OCI-M2 (cell line): ENCODE data around the gene MRFAP1.
"Not testable (repeated sequence)": the region's sequence is repeated elsewhere in the genome, so short reads cannot be mapped to it uniquely, and the experiment has no call there.

Source experiments
- DNase-seq: peaks from one replicate; lab custom pipeline; 2025; ENCODE audit not compliant: unreplicated experiment; lab: John Stamatoyannopoulos, UW

Gene MRFAP1

GRCh38 chr4:6610856-6611430, 29.5 kb upstream of the MRFAP1 start:
- no peak for DNase-seq

GRCh38 chr4:6612961-6613675, 27.4 kb upstream of the MRFAP1 start:
- DNase-seq = no peak

GRCh38 chr4:6613676-6614651, 26.5 kb upstream of the MRFAP1 start:
- no peak for DNase-seq

GRCh38 chr4:6614701-6615230, 25.7 kb upstream of the MRFAP1 start:
- DNase-seq = no peak

GRCh38 chr4:6616087-6616995, 24.1 kb upstream of the MRFAP1 start:
- no peak for DNase-seq

- DNase-seq = no peak
These were observed 23.2 kb upstream of the MRFAP1 start for GRCh38 chr4:6617246-6617645.

- DNase-seq = no peak
These were observed 21.9 kb upstream of the MRFAP1 start for GRCh38 chr4:6618386-6619115.

GRCh38 chr4:6619116-6619465, 21.4 kb upstream of the MRFAP1 start:
- no peak for DNase-seq

- no peak for DNase-seq
These were observed 20.8 kb upstream of the MRFAP1 start for GRCh38 chr4:6619466-6620255.

GRCh38 chr4:6620296-6620695, 20.2 kb upstream of the MRFAP1 start:
- no peak for DNase-seq

- no peak for DNase-seq
These were observed 19.5 kb upstream of the MRFAP1 start for GRCh38 chr4:6620891-6621555.

- no peak for DNase-seq
These were observed 18.9 kb upstream of the MRFAP1 start for GRCh38 chr4:6621556-6621927.

GRCh38 chr4:6622744-6623143, 17.7 kb upstream of the MRFAP1 start:
- no peak for DNase-seq

- no peak for DNase-seq
These were observed 15.2 kb upstream of the MRFAP1 start for GRCh38 chr4:6625256-6625655.

GRCh38 chr4:6626066-6626465, 14.4 kb upstream of the MRFAP1 start:
- DNase-seq = no peak

GRCh38 chr4:6627832-6628231, 12.7 kb upstream of the MRFAP1 start:
- DNase-seq = no peak

GRCh38 chr4:6628484-6628883, 12.0 kb upstream of the MRFAP1 start:
- DNase-seq = not testable (repeated sequence)

GRCh38 chr4:6632125-6632524, 8.4 kb upstream of the MRFAP1 start:
- DNase-seq = no peak
